Cardiac fibroblast (primary cell): Measurements from ENCODE around the gene RPN2.

Source experiments
- DNase-seq, 2 donors: peaks; one replicate each; pipeline versions ENCODE4 v3.0.0 to v3.0.0-alpha.2; 2010; ENCODE audit warnings: low read depth in 2 of 2
- H3K4me3 ChIP-seq, 2 donors: replicated peaks in 1 of 2; 1 replicate in 1 of 2; 2 replicates in 1 of 2; pipeline ENCODE4 v1.5.1; 2011; ENCODE audit warnings: low read depth in 2 of 2, low read length in 2 of 2, mild to moderate bottlenecking in 2 of 2, moderate library complexity in 1 of 2
- CTCF ChIP-seq: IDR thresholded peaks from one replicate; pipeline ENCODE4 v1.5.1; 2011; ENCODE audit warnings: low read depth, mild to moderate bottlenecking, low read length, inconsistent platforms

The RPN2 gene

DNA sequence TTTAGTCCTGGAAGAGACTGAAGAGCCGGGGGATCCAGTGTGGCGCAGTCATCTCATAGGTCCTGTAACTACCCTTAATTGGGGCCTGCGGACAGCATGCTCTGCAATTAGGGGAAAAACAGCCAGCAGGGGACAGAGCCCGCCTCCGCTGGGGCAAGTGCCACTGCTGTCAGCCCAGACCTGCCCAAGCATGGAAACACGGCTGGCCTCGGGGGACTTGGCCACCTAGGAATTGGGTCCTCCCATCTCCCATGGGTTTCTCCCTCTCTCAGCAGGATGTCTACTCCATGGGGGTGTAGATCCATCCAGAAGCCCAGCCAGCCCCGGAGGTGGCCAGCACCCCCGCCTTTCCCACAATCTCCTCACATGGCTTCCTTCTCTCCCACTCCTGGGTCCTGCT, 78.9 kb downstream of the RPN2 start:
- no peak for TF ChIP-seq CTCF
- DNase-seq = no peak
- no peak overlapping the region for H3K4me3 ChIP-seq

- no peak for TF ChIP-seq CTCF
- no peak overlapping the region for H3K4me3 ChIP-seq
- no peak for DNase-seq
Measured at GRCh38 chr20:37259031-37259430, 79.9 kb downstream of the RPN2 start.

GRCh38 chr20:37259865-37260264, 80.7 kb downstream of the RPN2 start:
- DNase-seq = no peak
- TF ChIP-seq CTCF = no peak
- H3K4me3 ChIP-seq = no peak overlapping the region

GRCh38 chr20:37260923-37261322, 81.8 kb downstream of the RPN2 start:
- no peak overlapping the region for H3K4me3 ChIP-seq
- no peak for TF ChIP-seq CTCF
- no peak for DNase-seq

- no peak within 1 kb of the TSS for H3K4me3 ChIP-seq
- no peak for TF ChIP-seq CTCF
- no peak for DNase-seq
Measured at GRCh38 chr20:37261714-37262113, 82.6 kb downstream of the RPN2 start, which contains the start of gene GHRH. Gene GHRH, minus strand, starts transcription at chr20:37261814. Its CDS starts 4,925 bp downstream, at chr20:37256889.

DNA sequence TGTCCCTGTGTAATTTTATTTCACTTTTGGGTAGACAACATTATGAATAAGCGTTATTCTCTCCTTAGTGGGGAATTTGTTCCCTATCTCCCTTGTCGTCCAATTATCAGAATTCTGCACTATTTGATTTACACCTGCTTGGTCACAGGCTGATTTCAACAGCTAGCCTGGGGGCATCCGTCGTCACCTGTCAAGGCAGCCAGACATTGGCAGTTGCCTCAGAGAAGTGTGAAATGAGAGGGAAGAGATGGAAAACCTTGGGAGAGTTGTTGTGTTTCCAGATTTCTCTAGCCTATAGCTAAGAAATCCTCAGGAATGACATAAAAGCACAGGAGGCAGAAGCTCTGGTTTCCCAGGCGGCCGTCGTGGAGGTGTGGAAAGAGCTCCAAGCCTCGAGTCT, 83.4 kb downstream of the RPN2 start:
- no peak for TF ChIP-seq CTCF
- H3K4me3 ChIP-seq = no peak overlapping the region
- DNase-seq = no peak

DNA sequence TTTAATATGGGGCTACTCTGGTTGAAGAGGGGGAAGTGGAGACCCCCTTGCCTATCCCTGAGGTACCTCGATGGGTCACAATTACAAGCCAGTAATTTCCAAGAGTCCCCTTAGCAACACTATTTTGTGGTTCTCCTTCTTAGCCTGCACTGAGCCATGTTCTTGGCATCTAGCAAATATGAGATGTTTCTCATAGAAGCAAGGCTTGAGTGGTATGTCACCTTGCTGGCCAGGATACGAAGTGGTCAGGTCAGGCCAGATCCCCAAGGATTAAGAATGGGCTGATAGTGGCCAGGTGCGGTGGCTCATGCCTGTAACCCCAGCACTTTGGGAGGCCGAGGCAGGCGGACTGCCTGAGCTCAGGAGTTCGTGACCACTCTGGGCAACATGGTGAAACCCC, 84.6 kb downstream of the RPN2 start:
- TF ChIP-seq CTCF = no peak
- H3K4me3 ChIP-seq = no peak overlapping the region
- no peak for DNase-seq
